MM.1S (cell line): ENCODE results near the gene BCAR3.

Experiments
- DNase-seq: peaks from one replicate; pipeline ENCODE4 v3.0.0-alpha.2; 2015
- H2AFZ ChIP-seq: fragments of 300-600 bp; sonication (generic); 2 replicates; pipeline ENCODE4 v1.6.0; 2016; ENCODE audit warnings: antibody characterized with exemption, low read length
- H3F3A ChIP-seq: fragments of 300-600 bp; sonication (generic); 2 replicates; pipeline ENCODE4 v1.6.1; 2016; ENCODE audit warnings: mild to moderate bottlenecking, antibody characterized with exemption, low read length, moderate library complexity, mixed read lengths; ENCODE audit not compliant: insufficient read depth
- H3K27ac ChIP-seq: fragments of 300-600 bp; sonication (generic); 2 replicates; pipeline ENCODE4 v1.5.1; 2016; ENCODE audit warnings: mild to moderate bottlenecking, low read length
- H3K27me3 ChIP-seq: fragments of 300-600 bp; sonication (generic); replicated peaks from 2 replicates; pipeline ENCODE4 v1.6.0; 2016; ENCODE audit warnings: low read length; ENCODE audit not compliant: insufficient read depth
- H3K36me3 ChIP-seq: fragments of 300-600 bp; sonication (generic); replicated peaks from 2 replicates; pipeline ENCODE4 v1.6.1; 2016; ENCODE audit warnings: mild to moderate bottlenecking, low read length, mixed read lengths; ENCODE audit not compliant: insufficient read depth
- H3K4me1 ChIP-seq: fragments of 300-600 bp; sonication (generic); 2 replicates; pipeline ENCODE4 v1.6.1; 2016; ENCODE audit warnings: low read length, mixed read lengths
- H3K4me2 ChIP-seq: fragments of 300-600 bp; sonication (generic); 2 replicates; pipeline ENCODE4 v1.6.0; 2016; ENCODE audit warnings: low read depth, low read length
- H3K4me3 ChIP-seq: fragments of 300-600 bp; sonication (generic); 2 replicates; pipeline ENCODE4 v1.5.1; 2016; ENCODE audit warnings: low read length, mixed read lengths
- H3K79me2 ChIP-seq: fragments of 300-600 bp; sonication (generic); 2 replicates; pipeline ENCODE4 v1.6.1; 2016; ENCODE audit warnings: mixed run types, low read length, mixed read lengths
- H3K9ac ChIP-seq: fragments of 300-600 bp; sonication (generic); 2 replicates; pipeline ENCODE4 v1.6.1; 2016; ENCODE audit warnings: low read length, mixed read lengths
- H3K9me2 ChIP-seq: fragments of 300-600 bp; sonication (generic); replicated peaks from 2 replicates; pipeline ENCODE4 v1.6.1; 2016; ENCODE audit warnings: mild to moderate bottlenecking, low read length, mixed read lengths; ENCODE audit not compliant: insufficient read depth
- H3K9me3 ChIP-seq: fragments of 300-600 bp; sonication (generic); replicated peaks from 2 replicates; pipeline ENCODE4 v1.6.1; 2016; ENCODE audit warnings: mild to moderate bottlenecking, low read length, mixed read lengths; ENCODE audit not compliant: insufficient read depth
- H4K20me1 ChIP-seq: fragments of 300-600 bp; sonication (generic); 2 replicates; pipeline ENCODE4 v1.6.1; 2016; ENCODE audit warnings: mild to moderate bottlenecking, low read length, moderate library complexity, mixed read lengths; ENCODE audit not compliant: insufficient read depth
- EZH2 ChIP-seq: fragments of 300-600 bp; sonication (generic); optimal IDR thresholded peaks from 2 replicates; pipeline ENCODE3; 2017; ENCODE audit warnings: low read depth, mild to moderate bottlenecking, antibody characterized with exemption, low read length, mixed read lengths
- EZH2phosphoT487 ChIP-seq: fragments of 300-600 bp; sonication (generic); IDR thresholded peaks from 2 replicates; pipeline ENCODE4 v1.6.1; 2018; ENCODE audit warnings: antibody characterized with exemption, low read length
- TF ChIP-seq, protein P1 (sequence below): fragments of 300-600 bp; sonication (generic); IDR thresholded peaks from 2 replicates; pipeline ENCODE4 v1.5.1; 2016; ENCODE audit warnings: antibody characterized with exemption, low read length, mixed read lengths

BCAR3 gene

DNA sequence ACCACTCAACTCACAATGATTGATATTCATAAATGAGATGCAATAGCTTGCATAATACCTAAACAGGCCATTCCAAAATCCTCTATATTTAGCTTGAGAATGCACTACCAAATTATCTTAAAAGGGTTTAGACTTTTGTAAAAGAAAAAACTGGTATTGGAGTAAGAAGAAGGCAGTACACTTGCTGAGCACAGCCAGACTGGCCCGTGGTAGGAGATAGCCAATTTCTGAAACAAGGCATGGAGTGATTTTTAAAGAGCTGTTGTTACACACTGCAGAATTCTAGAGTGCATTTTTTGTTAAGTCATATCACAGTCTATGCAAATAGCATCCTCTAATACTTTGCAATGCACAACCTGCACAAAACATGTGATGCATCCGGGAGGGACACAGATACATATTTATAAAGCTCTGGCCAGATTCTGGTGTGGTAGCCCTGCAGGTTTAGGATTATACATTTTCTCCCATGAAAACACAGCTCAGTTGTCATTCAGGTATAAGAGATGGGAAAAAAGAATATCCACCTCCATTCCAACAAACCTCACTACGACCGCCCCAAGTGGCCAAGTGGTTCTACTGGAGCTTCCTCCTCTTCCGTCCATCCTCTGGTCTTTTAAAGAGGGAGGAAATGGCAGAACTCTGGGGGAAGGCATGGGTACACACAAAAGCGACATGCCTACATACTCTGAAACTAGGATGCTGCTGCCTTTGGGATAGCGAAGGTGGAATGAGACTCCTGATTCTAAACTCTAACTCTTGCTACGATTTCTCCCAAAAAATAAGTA, 40.8 kb downstream of the BCAR3 start:
- H3F3A ChIP-seq, result no peaks in the 10 kb centered on the region

DNA sequence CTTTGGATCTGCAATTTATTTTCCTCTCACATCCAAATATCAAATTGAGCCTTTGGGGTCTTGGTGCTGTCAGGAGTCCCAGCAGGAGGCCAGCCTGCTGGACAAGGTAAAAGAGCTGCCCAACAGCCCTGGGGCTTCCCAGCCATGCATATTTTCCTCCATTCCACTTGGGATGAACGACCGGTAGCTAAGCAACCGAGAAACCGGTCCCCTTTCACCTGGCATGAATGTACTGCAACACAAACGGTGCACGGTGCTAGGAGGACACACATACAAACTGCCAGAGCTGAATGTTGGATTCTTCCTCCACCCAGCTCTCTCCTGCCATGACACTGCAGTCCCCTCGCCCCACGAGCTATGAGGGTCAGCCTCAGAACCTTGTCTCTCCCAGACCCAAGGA, 42.7 kb downstream of the BCAR3 start:
- Histone ChIP-seq H4K20me1 (no peaks in the 10 kb centered on the region), H3K4me3 (no peak overlapping the region), H3K27ac (no peak overlapping the region), H3F3A (no peaks in the 10 kb centered on the region), H3K9me2 (no peaks in the 10 kb centered on the region), H3K9me3 (no peaks in the 10 kb centered on the region), H3K4me2 (no peak overlapping the region), H3K4me1 (no peaks in the 10 kb centered on the region), H3K27me3 (no peaks in the 10 kb centered on the region), H3K9ac (no peak overlapping the region), H3K79me2 (no peaks in the 10 kb centered on the region), H2AFZ (no peak overlapping the region), H3K36me3 (no peaks in the 10 kb centered on the region)
- TF ChIP-seq, protein P1, sequence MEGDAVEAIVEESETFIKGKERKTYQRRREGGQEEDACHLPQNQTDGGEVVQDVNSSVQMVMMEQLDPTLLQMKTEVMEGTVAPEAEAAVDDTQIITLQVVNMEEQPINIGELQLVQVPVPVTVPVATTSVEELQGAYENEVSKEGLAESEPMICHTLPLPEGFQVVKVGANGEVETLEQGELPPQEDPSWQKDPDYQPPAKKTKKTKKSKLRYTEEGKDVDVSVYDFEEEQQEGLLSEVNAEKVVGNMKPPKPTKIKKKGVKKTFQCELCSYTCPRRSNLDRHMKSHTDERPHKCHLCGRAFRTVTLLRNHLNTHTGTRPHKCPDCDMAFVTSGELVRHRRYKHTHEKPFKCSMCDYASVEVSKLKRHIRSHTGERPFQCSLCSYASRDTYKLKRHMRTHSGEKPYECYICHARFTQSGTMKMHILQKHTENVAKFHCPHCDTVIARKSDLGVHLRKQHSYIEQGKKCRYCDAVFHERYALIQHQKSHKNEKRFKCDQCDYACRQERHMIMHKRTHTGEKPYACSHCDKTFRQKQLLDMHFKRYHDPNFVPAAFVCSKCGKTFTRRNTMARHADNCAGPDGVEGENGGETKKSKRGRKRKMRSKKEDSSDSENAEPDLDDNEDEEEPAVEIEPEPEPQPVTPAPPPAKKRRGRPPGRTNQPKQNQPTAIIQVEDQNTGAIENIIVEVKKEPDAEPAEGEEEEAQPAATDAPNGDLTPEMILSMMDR, result no peak
- no peak for TF ChIP-seq EZH2phosphoT487
- no peak for TF ChIP-seq EZH2
- DNase-seq, result no peak

More for the DNA sequence above, 40.8 kb downstream of the BCAR3 start:
- no peak overlapping the region for H3K9ac ChIP-seq
- no peaks in the 10 kb centered on the region for H4K20me1 ChIP-seq
- H3K4me3 ChIP-seq, result no peak overlapping the region
- no peak overlapping the region for H3K27ac ChIP-seq
- no peaks in the 10 kb centered on the region for H3K9me2 ChIP-seq
- no peaks in the 10 kb centered on the region for H3K79me2 ChIP-seq
- H3K9me3 ChIP-seq, result no peaks in the 10 kb centered on the region
- H2AFZ ChIP-seq, result no peak overlapping the region
- no peak overlapping the region for H3K4me2 ChIP-seq
- no peaks in the 10 kb centered on the region for H3K36me3 ChIP-seq
- no peaks in the 10 kb centered on the region for H3K27me3 ChIP-seq
- H3K4me1 ChIP-seq, result no peaks in the 10 kb centered on the region
- no peak for TF ChIP-seq EZH2phosphoT487
- TF ChIP-seq EZH2, result no peak
- TF ChIP-seq, protein P1, result no peak
- no peak for DNase-seq

DNA sequence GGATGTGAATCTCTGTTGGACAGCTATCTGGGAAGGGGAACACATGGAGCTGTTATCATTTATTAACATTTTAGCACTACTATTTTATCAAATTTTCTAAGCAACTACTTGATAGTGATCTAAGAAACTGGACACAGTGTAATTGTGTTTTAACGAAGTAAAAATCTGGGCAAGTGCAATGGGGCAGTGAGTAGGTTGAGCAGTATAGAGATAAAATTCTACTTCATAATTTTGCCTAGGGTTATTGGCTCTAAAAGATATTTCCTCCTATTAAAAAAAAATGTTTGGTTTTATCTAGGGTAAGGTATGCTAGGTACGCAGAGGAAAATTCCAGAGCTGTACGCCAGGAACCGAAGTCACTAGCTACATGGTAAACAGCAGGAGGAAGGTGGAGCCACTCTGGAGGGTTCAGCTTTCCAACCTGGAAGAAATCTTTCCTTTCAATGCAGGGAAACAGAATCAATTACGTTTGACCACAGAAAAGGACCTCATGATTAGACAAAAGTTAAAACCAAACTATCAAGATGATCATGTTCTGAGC, 43.3 kb downstream of the BCAR3 start:
- H3K4me3 ChIP-seq, result no peak overlapping the region
- H3K9ac ChIP-seq, result no peak overlapping the region
- H3K9me3 ChIP-seq, result no peaks in the 10 kb centered on the region
- no peak overlapping the region for H2AFZ ChIP-seq
- no peaks in the 10 kb centered on the region for H3K9me2 ChIP-seq
- H3K27me3 ChIP-seq, result no peaks in the 10 kb centered on the region
- no peak for DNase-seq
- no peaks in the 10 kb centered on the region for H3F3A ChIP-seq
- H4K20me1 ChIP-seq, result no peaks in the 10 kb centered on the region
- H3K4me1 ChIP-seq, result no peaks in the 10 kb centered on the region
- H3K79me2 ChIP-seq, result no peaks in the 10 kb centered on the region
- no peak overlapping the region for H3K4me2 ChIP-seq
- H3K27ac ChIP-seq, result no peak overlapping the region
- TF ChIP-seq EZH2phosphoT487, result no peak
- TF ChIP-seq, protein P1, result no peak
- no peak for TF ChIP-seq EZH2
- H3K36me3 ChIP-seq, result no peaks in the 10 kb centered on the region
